Measurements from ENCODE around the gene MUC5B.

MUC5B gene

GRCh38 chr11:1307998-1308742, 85.3 kb downstream of the MUC5B start:
- DNase-seq (ENCODE audit: low read depth in 2 of 2, low spot score in 1 of 2): no peak

GRCh38 chr11:1308743-1309497, 86.1 kb downstream of the MUC5B start:
- no peak for DNase-seq (ENCODE audit: low read depth in 2 of 2, low spot score in 1 of 2)

GRCh38 chr11:1309498-1310317, 86.8 kb downstream of the MUC5B start, which contains the start of gene TOLLIP:
Gene TOLLIP, minus strand, starts transcription at chr11:1309632. Its CDS starts 134 bp downstream, at chr11:1309498.
- DNase-seq (ENCODE audit: low read depth in 2 of 2, low spot score in 1 of 2): peak; percentile 91 to 94

GRCh38 chr11:1310318-1310687, 87.4 kb downstream of the MUC5B start:
- no peak for DNase-seq (ENCODE audit: low read depth in 2 of 2, low spot score in 1 of 2)

GRCh38 chr11:1310772-1311468, 88.1 kb downstream of the MUC5B start:
- peak in 1 of 2 donors; percentile 36 for DNase-seq (ENCODE audit: low read depth in 2 of 2, low spot score in 1 of 2)
